ENCODE measurements around the gene MAPK11.

MAPK11 gene

DNA sequence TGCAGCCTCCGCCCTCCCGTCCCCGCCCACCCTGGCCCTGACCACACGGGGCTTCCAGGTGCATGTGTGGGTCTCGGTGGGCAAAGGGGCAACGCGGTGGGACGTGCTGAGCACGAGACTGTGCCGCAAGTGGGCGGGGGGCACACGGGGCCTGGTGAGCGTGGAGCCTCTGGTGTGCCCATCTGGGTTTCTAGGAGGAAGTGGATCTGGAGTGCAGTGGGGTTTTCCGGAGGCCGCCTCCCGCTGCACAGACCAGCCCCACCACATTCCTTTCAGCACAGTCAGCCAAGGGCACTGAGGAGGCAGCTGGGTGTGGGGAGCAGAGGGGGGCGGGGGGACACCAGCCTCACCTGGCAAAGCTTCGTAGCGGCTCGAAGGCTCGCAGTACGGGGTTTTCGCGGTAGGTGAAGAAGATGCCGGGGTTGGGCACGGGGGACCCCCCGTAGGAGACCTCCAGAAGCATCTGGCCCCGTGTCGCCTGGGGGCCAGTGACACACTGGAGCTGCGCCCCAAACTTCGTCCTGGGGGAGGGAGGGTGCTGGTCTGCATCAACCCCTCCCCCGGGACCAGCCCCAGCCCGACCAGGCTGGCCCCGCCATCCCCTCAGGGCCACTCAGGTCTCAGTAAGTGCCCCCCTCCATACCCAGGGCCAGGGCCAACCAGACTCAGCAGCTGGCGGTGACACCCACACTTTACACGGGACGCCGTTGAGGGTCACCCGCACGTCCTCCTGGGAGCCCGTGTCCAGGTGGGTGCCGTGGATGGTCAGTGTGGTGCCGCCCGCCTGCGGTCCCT, 12.4 kb upstream of the MAPK11 start:
- WGBS, 2 experiments (ENCODE audit: insufficient coverage in 2 of 2) = 97 to 99% methylated on average over 31 to 42 of the region's 45 CpGs
- Histone ChIP-seq H3K9me3 (ENCODE audit: control insufficient read depth, low read length) (no peaks in the 10 kb centered on the region), H3K36me3 (ENCODE audit: control insufficient read depth, insufficient read depth, low read length) (peaks cover 87% of the 10 kb centered on the region), H3K27ac (ENCODE audit: low read depth, low read length, severe bottlenecking) (peak overlapping the region; percentile 16), H3K4me1 (ENCODE audit: control insufficient read depth, insufficient read depth, low read length, poor library complexity, severe bottlenecking) (peaks cover 8% of the 10 kb centered on the region), H3K4me3 (ENCODE audit: extremely low read depth, insufficient read depth, low read length, poor library complexity, severe bottlenecking) (no peak overlapping the region)

DNA sequence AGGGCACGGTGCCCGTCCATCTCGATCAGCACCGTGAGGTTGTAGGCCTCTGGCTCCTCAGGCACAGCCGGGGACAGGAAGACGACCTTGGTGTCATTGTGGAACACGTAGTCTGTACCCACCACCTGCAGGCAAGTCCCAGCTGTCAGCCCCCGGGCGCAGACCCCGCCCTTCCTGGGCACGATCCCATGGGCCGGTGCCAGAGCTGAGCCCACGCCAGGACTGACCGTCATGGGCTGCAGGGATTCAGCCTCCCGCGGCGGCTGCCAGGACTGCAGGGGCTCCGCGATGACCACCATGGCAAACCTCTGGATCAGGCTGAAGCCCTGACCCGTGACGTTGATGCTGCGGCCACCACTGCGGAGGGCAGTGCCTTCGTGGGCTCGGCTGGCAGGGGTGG, 11.8 kb upstream of the MAPK11 start:
- peaks cover 8% of the 10 kb centered on the region for H3K4me1 ChIP-seq (ENCODE audit: control insufficient read depth, insufficient read depth, low read length, poor library complexity, severe bottlenecking)
- 95 to 99% methylated on average over 25 of the region's 25 CpGs for WGBS, 2 experiments (ENCODE audit: insufficient coverage in 2 of 2)
- peaks cover 88% of the 10 kb centered on the region for H3K36me3 ChIP-seq (ENCODE audit: control insufficient read depth, insufficient read depth, low read length)
- no peak overlapping the region for H3K4me3 ChIP-seq (ENCODE audit: extremely low read depth, insufficient read depth, low read length, poor library complexity, severe bottlenecking)
- H3K9me3 ChIP-seq (ENCODE audit: control insufficient read depth, low read length) = no peaks in the 10 kb centered on the region
- no peak overlapping the region for H3K27ac ChIP-seq (ENCODE audit: low read depth, low read length, severe bottlenecking)

DNA sequence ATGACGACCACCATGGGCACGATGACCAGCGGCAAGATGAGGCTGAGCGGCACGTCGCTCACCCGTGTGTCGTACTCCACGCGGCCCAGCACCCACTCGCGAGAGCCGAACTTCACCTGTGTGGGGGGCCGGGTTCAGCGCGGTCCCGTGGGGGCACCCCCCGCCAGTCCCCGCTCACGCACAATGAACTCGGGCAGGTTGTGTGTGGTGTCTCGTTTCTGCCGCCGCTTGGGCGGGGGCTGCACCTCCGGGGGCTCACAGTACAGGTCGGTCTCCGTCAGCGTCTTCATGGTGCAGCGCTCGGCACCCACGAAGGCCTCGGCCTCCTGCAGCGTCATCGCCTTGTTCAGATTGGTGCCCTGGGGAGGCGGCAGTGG, 11.2 kb upstream of the MAPK11 start:
- Histone ChIP-seq H3K9me3 (ENCODE audit: control insufficient read depth, low read length) (peaks cover 4% of the 10 kb centered on the region), H3K4me1 (ENCODE audit: control insufficient read depth, insufficient read depth, low read length, poor library complexity, severe bottlenecking) (peaks cover 8% of the 10 kb centered on the region), H3K27ac (ENCODE audit: low read depth, low read length, severe bottlenecking) (no peak overlapping the region), H3K36me3 (ENCODE audit: control insufficient read depth, insufficient read depth, low read length) (peaks cover 88% of the 10 kb centered on the region), H3K4me3 (ENCODE audit: extremely low read depth, insufficient read depth, low read length, poor library complexity, severe bottlenecking) (no peak overlapping the region)
- 97 to 98% methylated on average over 33 to 35 of the region's 36 CpGs for WGBS, 2 experiments (ENCODE audit: insufficient coverage in 2 of 2)

DNA sequence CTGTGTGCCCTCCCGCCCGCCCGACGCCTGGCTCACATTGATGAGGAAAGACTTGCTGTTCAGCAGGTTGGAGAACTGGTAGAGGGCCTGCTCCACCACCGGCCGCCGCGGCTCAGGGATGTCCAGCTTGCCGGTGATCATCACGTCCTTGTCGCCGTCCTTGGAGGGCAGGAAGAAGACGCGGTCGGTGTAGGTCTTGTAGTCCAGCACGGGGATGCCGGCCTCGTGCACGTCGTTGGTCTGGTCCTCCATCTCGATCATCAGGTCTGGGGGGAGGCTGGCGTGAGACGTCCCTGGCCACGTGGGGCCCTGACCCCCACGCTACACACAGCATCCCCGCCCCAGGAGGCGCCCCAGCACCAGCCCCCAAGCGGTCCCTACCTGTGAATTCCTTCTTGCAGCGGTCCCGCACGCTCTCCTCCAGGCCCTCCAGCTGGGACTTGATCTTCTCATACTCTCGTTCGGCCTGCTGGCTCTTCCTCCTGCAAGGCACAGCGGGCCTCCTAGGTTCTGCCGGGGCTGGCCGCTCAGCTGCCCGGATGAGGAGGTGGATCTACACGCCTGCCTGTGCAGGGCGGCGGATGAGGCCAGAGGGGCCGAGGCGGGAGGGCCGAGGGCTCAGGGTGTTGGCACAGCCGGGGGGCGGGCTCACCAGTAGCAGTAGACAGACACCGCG, 10.7 kb upstream of the MAPK11 start:
- 98% methylated on average over 37 to 47 of the region's 47 CpGs for WGBS, 2 experiments (ENCODE audit: insufficient coverage in 2 of 2)
- Histone ChIP-seq H3K4me1 (ENCODE audit: control insufficient read depth, insufficient read depth, low read length, poor library complexity, severe bottlenecking) (peaks cover 8% of the 10 kb centered on the region), H3K36me3 (ENCODE audit: control insufficient read depth, insufficient read depth, low read length) (peaks cover 88% of the 10 kb centered on the region), H3K4me3 (ENCODE audit: extremely low read depth, insufficient read depth, low read length, poor library complexity, severe bottlenecking) (no peak overlapping the region), H3K9me3 (ENCODE audit: control insufficient read depth, low read length) (peaks cover 6% of the 10 kb centered on the region), H3K27ac (ENCODE audit: low read depth, low read length, severe bottlenecking) (no peak overlapping the region)

DNA sequence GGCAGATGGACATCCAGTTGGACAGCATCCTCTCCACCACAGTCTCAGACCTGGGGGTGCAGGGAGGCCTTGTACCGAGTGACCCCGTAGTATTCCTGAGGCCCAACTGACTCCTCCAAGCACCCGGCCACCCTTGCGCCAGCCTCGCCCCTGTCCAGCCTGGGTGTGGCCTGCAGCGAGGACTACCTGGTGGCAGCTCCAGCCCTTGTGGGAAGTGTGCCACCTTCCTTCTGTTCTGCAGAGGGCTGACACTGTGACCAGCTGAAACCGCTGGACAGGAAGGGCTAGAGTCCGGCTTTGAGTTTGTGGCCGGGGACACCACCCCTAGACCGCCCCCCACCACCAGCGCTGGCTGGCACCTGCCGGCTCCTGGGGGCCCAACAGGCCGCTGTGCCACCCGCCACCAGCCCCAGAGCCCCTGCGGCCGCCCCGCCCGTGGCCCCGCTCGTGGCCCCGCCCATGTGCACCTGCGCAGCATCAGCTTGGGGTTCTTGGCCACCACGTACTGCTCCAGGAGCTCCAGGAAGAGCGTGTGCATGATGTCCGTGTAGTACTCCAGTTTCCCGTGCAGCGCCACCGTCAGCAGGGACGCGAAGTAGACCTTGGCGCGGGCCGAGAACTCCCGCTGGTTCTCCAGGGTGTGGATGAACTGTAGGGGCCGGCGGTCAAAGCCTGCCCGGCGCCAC, 10.0 kb upstream of the MAPK11 start:
- 96% methylated on average over 28 to 38 of the region's 38 CpGs for WGBS, 2 experiments (ENCODE audit: insufficient coverage in 2 of 2)
- Histone ChIP-seq H3K4me1 (ENCODE audit: control insufficient read depth, insufficient read depth, low read length, poor library complexity, severe bottlenecking) (peaks cover 8% of the 10 kb centered on the region), H3K9me3 (ENCODE audit: control insufficient read depth, low read length) (peaks cover 6% of the 10 kb centered on the region), H3K4me3 (ENCODE audit: extremely low read depth, insufficient read depth, low read length, poor library complexity, severe bottlenecking) (no peak overlapping the region), H3K27ac (ENCODE audit: low read depth, low read length, severe bottlenecking) (no peak overlapping the region), H3K36me3 (ENCODE audit: control insufficient read depth, insufficient read depth, low read length) (peaks cover 93% of the 10 kb centered on the region)

DNA sequence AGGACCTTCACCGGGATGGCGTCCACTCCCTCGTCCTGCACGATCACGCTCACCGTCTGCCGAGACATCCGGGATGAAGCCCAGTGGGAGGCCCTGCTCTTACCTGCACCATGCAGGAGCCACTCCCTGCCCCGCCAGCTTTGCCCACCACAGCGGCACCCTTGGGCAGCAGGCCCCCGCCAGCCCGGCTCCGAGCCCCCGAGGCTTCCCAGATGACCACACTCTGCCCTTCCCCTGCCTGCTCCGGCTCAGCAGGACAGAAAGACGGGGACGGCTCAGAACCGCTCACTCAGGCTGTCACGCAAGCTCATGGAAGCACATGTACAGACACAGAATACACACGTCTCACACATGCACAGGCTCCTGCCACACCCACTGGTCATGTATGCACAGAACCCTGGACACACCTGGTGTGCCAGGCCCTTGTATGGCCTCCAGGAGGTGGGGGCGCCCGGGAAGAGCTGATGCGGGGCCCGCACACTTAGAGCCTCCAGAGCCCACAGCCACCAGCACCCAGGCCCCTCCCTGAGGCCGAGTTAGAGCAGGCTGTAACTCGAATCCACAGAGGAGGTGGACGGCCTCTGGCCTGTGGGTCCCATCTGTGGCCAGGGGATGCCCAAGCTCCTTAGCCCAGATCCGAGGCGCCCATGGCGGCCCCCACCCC, 8.9 kb upstream of the MAPK11 start:
- H3K27ac ChIP-seq (ENCODE audit: low read depth, low read length, severe bottlenecking) = no peak overlapping the region
- peaks cover 6% of the 10 kb centered on the region for H3K9me3 ChIP-seq (ENCODE audit: control insufficient read depth, low read length)
- H3K36me3 ChIP-seq (ENCODE audit: control insufficient read depth, insufficient read depth, low read length) = peaks cover 87% of the 10 kb centered on the region
- 93 to 96% methylated on average over 28 of the region's 30 CpGs for WGBS, 2 experiments (ENCODE audit: insufficient coverage in 2 of 2)
- peaks cover 8% of the 10 kb centered on the region for H3K4me1 ChIP-seq (ENCODE audit: control insufficient read depth, insufficient read depth, low read length, poor library complexity, severe bottlenecking)
- no peak overlapping the region for H3K4me3 ChIP-seq (ENCODE audit: extremely low read depth, insufficient read depth, low read length, poor library complexity, severe bottlenecking)

DNA sequence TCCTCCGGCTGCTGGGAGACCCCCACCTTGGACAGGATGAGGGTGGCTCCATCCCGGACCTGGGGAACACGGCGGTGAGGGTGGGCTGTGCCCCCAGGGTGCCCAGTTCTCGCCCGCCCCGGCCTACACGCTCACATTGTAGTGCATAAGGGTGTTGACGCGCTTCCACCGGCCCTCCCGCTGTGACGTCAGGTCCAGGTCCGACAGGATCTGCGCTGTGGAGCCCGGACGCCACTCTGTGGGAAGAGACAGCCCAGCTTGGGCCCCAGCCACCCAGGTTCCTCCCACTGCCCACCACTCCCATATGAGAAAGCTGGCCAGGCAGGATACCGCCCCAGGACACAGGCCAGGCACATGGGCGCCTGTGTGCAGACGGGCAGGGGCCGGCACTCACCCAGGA, 8.3 kb upstream of the MAPK11 start:
- Histone ChIP-seq H3K4me3 (ENCODE audit: extremely low read depth, insufficient read depth, low read length, poor library complexity, severe bottlenecking) (no peak overlapping the region), H3K36me3 (ENCODE audit: control insufficient read depth, insufficient read depth, low read length) (peaks cover 87% of the 10 kb centered on the region)
- WGBS, 2 experiments (ENCODE audit: insufficient coverage in 2 of 2) = 96 to 97% methylated on average over 17 to 19 of the region's 21 CpGs

DNA sequence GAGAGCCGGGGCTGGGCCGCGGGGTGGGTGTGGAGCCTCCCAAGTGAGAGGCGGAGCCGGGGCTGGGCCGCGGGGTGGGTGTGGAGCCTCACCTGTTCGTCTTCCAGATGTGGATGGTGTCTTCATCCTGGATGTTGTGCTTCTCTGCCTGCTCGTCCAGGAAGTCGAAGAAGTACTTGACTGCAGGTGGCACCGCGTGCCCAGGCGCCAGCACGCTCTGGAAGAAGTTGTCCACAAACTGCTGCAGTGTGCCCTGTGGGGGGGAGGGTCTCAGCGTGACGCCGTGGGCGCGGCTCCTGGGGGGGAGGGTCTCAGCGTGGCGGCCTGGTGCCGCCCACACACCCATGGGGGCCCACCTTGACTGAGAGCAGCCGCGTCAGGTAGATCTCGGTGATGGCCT, 7.6 kb upstream of the MAPK11 start:
- Histone ChIP-seq H3K4me3 (ENCODE audit: extremely low read depth, insufficient read depth, low read length, poor library complexity, severe bottlenecking) (no peak overlapping the region), H3K9me3 (ENCODE audit: control insufficient read depth, low read length) (peaks cover 6% of the 10 kb centered on the region), H3K36me3 (ENCODE audit: control insufficient read depth, insufficient read depth, low read length) (peaks cover 80% of the 10 kb centered on the region), H3K4me1 (ENCODE audit: control insufficient read depth, insufficient read depth, low read length, poor library complexity, severe bottlenecking) (peaks cover 6% of the 10 kb centered on the region), H3K27ac (ENCODE audit: low read depth, low read length, severe bottlenecking) (no peak overlapping the region)
- 94% methylated on average over 20 to 25 of the region's 25 CpGs for WGBS, 2 experiments (ENCODE audit: insufficient coverage in 2 of 2)

More for the DNA sequence above, 8.3 kb upstream of the MAPK11 start:
- Histone ChIP-seq H3K4me1 (ENCODE audit: control insufficient read depth, insufficient read depth, low read length, poor library complexity, severe bottlenecking) (peaks cover 8% of the 10 kb centered on the region), H3K9me3 (ENCODE audit: control insufficient read depth, low read length) (peaks cover 6% of the 10 kb centered on the region), H3K27ac (ENCODE audit: low read depth, low read length, severe bottlenecking) (no peak overlapping the region)

DNA sequence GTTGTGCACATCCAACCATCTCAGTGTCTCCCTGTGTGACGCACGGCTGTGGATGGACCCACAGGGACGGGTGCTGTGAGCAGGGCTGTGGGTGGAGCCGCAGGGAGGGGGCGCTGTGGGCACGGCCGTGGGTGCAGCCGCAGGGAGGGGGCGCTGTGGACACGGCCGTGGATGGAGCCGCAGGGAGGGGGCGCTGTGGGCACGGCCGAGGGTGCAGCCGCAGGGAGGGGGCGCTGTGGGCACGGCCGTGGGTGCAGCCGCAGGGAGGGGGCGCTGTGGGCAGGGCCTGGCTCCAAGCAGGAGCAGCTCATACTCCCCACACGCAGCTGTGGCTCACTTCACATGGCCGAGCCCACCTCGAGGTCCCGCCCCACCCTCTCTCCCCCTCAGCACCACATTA, 6.0 kb upstream of the MAPK11 start:
- WGBS, 2 experiments (ENCODE audit: insufficient coverage in 2 of 2) = 88 to 91% methylated on average over 18 to 22 of the region's 25 CpGs
- Histone ChIP-seq H3K4me1 (ENCODE audit: control insufficient read depth, insufficient read depth, low read length, poor library complexity, severe bottlenecking) (peaks cover 9% of the 10 kb centered on the region), H3K4me3 (ENCODE audit: extremely low read depth, insufficient read depth, low read length, poor library complexity, severe bottlenecking) (no peak overlapping the region), H3K9me3 (ENCODE audit: control insufficient read depth, low read length) (peaks cover 6% of the 10 kb centered on the region), H3K36me3 (ENCODE audit: control insufficient read depth, insufficient read depth, low read length) (peaks cover 65% of the 10 kb centered on the region), H3K27ac (ENCODE audit: low read depth, low read length, severe bottlenecking) (no peak overlapping the region)

DNA sequence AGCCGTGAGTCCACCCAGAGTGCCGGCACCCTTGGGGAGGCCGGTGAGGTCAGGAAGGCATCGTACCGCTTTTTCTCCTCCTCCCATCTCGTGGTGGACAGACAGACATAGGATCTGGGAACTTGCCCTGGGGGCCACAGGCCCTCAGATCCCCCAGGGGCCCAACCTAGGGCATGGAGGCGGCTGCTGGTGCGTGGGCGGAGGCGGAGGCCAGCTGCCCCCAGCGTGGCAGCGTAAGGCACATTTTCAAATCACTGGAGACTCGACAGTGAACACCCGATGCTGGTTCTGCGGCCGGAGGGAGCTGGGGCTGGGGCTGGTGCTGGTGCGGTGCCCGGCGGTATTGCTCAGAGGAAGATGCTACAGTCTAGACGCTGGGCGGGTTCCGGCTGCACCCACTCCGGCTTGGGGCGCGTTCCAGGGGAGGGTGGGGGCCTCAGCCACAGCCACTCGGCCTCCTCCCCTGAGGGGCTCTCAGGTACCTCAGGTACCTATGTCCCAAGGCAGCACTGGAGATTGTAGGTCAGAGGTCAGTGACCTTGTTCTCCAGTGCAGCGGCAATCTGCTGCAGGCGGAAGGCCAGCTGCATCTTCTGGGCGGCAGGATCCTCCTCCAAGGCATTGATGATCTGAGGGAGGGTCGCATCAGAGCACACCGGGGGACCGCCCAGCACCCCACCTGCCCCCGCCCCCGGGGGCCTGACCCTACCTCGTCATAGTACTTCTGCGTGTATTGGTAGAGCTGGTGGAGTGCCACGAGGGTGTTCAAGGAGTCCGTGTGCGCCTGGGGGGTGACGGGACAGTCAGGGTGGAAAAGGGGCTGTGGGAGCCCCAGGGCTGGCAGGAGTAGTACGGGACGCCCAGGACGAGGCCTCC, 5.2 kb upstream of the MAPK11 start:
- H3K27ac ChIP-seq (ENCODE audit: low read depth, low read length, severe bottlenecking) = no peak overlapping the region
- H3K9me3 ChIP-seq (ENCODE audit: control insufficient read depth, low read length) = peaks cover 6% of the 10 kb centered on the region
- peaks cover 14% of the 10 kb centered on the region for H3K4me1 ChIP-seq (ENCODE audit: control insufficient read depth, insufficient read depth, low read length, poor library complexity, severe bottlenecking)
- H3K36me3 ChIP-seq (ENCODE audit: control insufficient read depth, insufficient read depth, low read length) = peaks cover 60% of the 10 kb centered on the region
- no peak overlapping the region for H3K4me3 ChIP-seq (ENCODE audit: extremely low read depth, insufficient read depth, low read length, poor library complexity, severe bottlenecking)
- WGBS, 2 experiments (ENCODE audit: insufficient coverage in 2 of 2) = 97% methylated on average over 38 of the region's 43 CpGs
